ENCODE results near the gene ZNF438.

The ZNF438 gene

GRCh38 chr10:31031558-31032257, at the start of gene ZNF438:
Gene ZNF438, minus strand, starts transcription at chr10:31031865. Its CDS starts 154,831 bp downstream, at chr10:30877034.
- TF ChIP-seq, protein P1, sequence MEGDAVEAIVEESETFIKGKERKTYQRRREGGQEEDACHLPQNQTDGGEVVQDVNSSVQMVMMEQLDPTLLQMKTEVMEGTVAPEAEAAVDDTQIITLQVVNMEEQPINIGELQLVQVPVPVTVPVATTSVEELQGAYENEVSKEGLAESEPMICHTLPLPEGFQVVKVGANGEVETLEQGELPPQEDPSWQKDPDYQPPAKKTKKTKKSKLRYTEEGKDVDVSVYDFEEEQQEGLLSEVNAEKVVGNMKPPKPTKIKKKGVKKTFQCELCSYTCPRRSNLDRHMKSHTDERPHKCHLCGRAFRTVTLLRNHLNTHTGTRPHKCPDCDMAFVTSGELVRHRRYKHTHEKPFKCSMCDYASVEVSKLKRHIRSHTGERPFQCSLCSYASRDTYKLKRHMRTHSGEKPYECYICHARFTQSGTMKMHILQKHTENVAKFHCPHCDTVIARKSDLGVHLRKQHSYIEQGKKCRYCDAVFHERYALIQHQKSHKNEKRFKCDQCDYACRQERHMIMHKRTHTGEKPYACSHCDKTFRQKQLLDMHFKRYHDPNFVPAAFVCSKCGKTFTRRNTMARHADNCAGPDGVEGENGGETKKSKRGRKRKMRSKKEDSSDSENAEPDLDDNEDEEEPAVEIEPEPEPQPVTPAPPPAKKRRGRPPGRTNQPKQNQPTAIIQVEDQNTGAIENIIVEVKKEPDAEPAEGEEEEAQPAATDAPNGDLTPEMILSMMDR (IDR thresholded peaks at IDR 0.05; ENCODE audit: low read depth, low read length, missing control alignments), result peak; percentile 30
- H3K4me3 ChIP-seq (replicated peaks; ENCODE audit: low read depth, low read length), result peak within 1 kb of the TSS; percentile 55
- peak; percentile 70 for DNase-seq (ENCODE audit: extremely low read depth, low read depth)

DNA sequence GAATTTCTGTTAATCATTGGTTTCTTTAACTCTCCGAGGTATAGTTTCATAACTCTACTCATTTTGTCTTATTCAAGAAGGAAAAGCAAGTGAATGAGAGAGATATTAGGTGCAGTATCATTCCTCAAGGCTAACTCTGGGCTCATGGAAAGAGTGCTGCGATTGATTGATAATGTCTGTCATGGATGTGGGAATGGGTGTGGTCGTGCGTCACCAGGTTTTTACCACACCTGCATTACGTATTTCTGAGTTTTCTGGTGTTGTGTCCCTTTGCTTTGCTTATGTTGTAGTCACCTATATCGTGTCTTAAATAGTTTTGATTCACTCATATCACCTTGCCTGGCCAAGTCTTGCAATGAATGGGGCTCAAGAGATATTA, 44.9 kb upstream of the ZNF438 start:
- no peak for DNase-seq (ENCODE audit: extremely low read depth, low read depth)
- TF ChIP-seq, protein P1 (IDR thresholded peaks at IDR 0.05; ENCODE audit: low read depth, low read length, missing control alignments), result no peak
- no peak overlapping the region for H3K4me3 ChIP-seq (replicated peaks; ENCODE audit: low read depth, low read length)

DNA sequence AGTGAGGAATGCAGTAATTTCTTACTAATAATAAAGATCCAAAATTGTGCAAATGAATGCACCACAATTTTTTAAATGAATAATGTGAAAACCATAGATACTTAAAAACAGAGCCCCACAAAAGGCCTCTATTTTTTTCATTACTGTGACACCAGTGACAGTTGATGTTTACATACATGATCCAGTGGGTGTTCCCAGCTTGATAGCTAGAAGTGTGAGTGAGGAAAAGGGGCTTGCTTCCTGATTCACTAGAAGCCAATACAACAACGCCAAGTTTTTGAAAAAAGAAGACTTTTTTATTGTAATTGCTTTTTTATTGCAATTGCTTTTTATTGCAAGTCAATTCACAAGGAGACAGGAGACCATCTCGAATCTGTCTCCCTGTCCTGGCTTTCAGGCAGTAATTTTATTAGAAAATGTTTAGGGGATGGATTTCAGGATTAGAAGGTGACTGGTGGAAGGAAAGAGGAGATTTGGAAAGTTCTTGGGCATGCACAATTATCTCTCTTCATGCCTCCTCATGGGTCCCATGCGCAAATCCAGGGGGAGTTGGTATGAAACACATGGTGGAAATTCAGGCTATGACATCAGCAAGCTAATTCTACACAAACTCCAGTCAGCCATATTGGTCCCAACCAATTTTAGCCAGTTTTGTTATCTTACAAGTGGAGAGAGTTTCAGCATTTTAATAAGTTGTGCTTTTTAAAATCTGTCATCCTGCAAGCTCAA, 44.4 kb upstream of the ZNF438 start:
- TF ChIP-seq, protein P1 (IDR thresholded peaks at IDR 0.05; ENCODE audit: low read depth, low read length, missing control alignments), result no peak
- H3K4me3 ChIP-seq (replicated peaks; ENCODE audit: low read depth, low read length), result no peak overlapping the region
- no peak for DNase-seq (ENCODE audit: extremely low read depth, low read depth)

- H3K4me3 ChIP-seq (replicated peaks; ENCODE audit: low read depth, low read length), result no peak overlapping the region
- TF ChIP-seq, protein P1 (IDR thresholded peaks at IDR 0.05; ENCODE audit: low read depth, low read length, missing control alignments), result no peak
- peak; percentile 65 for DNase-seq (ENCODE audit: extremely low read depth, low read depth)
These were observed 43.8 kb upstream of the ZNF438 start for GRCh38 chr10:31075434-31075833.

GRCh38 chr10:31074722-31075086, 43.0 kb upstream of the ZNF438 start:
- H3K4me3 ChIP-seq (replicated peaks; ENCODE audit: low read depth, low read length), result no peak overlapping the region
- DNase-seq (ENCODE audit: extremely low read depth, low read depth), result no peak
- TF ChIP-seq, protein P1 (IDR thresholded peaks at IDR 0.05; ENCODE audit: low read depth, low read length, missing control alignments), result no peak

DNA sequence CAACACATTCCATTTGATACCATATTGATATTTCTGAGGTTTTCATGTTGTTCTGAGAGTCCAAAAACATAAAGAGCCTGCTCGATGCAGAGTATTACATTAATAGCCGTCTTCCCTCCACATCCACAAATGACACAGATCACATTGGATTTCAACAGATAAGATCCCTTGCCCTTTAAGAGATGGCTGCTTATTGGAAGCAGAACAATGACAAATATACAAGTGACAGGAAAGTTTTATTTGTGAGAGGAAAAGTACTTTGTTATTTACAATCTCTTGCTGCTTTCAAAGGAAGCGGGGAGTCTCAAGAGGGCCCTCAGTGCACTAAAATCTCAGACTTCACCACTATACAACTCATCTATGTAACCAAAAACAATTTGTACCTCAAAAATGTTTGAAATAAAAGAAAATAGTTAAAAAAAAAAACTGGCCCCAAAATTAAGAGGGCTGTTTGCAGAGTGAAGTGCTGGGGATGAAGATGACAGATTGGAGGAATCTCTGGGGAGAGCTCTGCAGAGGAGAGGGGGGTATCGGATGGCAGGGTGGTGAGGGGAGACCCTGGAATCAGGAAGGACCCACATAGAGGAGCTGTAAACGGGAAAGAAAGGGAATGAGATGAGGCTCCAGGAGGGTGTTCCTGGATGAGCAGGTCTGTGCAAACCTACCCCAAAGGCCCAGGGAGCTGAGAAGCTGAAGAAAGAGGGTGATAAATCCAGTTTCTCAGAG, 42.5 kb upstream of the ZNF438 start:
- no peak for DNase-seq (ENCODE audit: extremely low read depth, low read depth)
- TF ChIP-seq, protein P1 (IDR thresholded peaks at IDR 0.05; ENCODE audit: low read depth, low read length, missing control alignments), result no peak
- no peak overlapping the region for H3K4me3 ChIP-seq (replicated peaks; ENCODE audit: low read depth, low read length)

Data from HFF-Myc (cell line).